Neural cell (in vitro differentiated cells): Measurements from ENCODE around the gene AGXT2. TPM values are rescaled to one million over a fixed set of nuclear protein-coding genes. Genes with fewer than 3 reads are reported as not detected.

Source experiments
- H2AFZ ChIP-seq: fragments of 200-600, 300-800 bp; sonication (generic), shearing (Covaris generic); 2 replicates; pipeline ENCODE4 v1.6.0; 2014; ENCODE audit warnings: low read depth, mild to moderate bottlenecking, antibody characterized with exemption, low read length, moderate library complexity
- H3F3A ChIP-seq: fragments of 200-600 bp; shearing (Covaris generic); 2 replicates; pipeline ENCODE4 v1.6.1; 2016; ENCODE audit warnings: mild to moderate bottlenecking, moderate library complexity, mixed read lengths, antibody characterized with exemption, low read length; ENCODE audit not compliant: insufficient read depth, poor library complexity, severe bottlenecking
- H3K27ac ChIP-seq: fragments of 200-600, 300-800 bp; sonication (generic), shearing (Covaris generic); 2 replicates; pipeline ENCODE4 v1.5.1; 2014; ENCODE audit warnings: mild to moderate bottlenecking, low read length, moderate library complexity
- H3K27me3 ChIP-seq: fragments of 300-800, 200-600 bp; sonication (generic), shearing (Covaris generic); 2 replicates; pipeline ENCODE4 v1.6.0; 2014; ENCODE audit warnings: mild to moderate bottlenecking, low read depth, low read length, moderate library complexity; ENCODE audit not compliant: insufficient read depth
- H3K36me3 ChIP-seq: fragments of 300-800, 200-600 bp; sonication (generic), shearing (Covaris generic); 2 replicates; pipeline ENCODE4 v1.5.1; 2014; ENCODE audit warnings: mild to moderate bottlenecking, antibody characterized with exemption, low read length, moderate library complexity; ENCODE audit not compliant: insufficient read depth
- H3K4me2 ChIP-seq: fragments of 300-800, 200-600 bp; sonication (generic), shearing (Covaris generic); 2 replicates; pipeline ENCODE4 v1.6.0; 2014; ENCODE audit warnings: mild to moderate bottlenecking, low read length
- H3K4me3 ChIP-seq: fragments of 300-800, 200-600 bp; sonication (generic), shearing (Covaris generic); 2 replicates; pipeline ENCODE4 v1.5.1; 2014; ENCODE audit warnings: mild to moderate bottlenecking, low read length, moderate library complexity
- H3K79me2 ChIP-seq: fragments of 200-600 bp; shearing (Covaris generic); replicated peaks from 2 replicates; pipeline ENCODE4 v1.6.0; 2014; ENCODE audit warnings: mild to moderate bottlenecking, low read length, moderate library complexity; ENCODE audit not compliant: insufficient read depth
- H3K9ac ChIP-seq: fragments of 300-800, 200-600 bp; sonication (generic), shearing (Covaris generic); 2 replicates; pipeline ENCODE4 v1.6.1; 2016; ENCODE audit warnings: mild to moderate bottlenecking, low read length, mixed read lengths
- H3K9me2 ChIP-seq: fragments of 200-600 bp; shearing (Covaris generic); 2 replicates; pipeline ENCODE4 v1.6.1; 2016; ENCODE audit warnings: mild to moderate bottlenecking, low read length, mixed read lengths; ENCODE audit not compliant: insufficient read depth
- H3K9me3 ChIP-seq: fragments of 200-600, 300-800 bp; sonication (generic), shearing (Covaris generic); 2 replicates; pipeline ENCODE4 v1.6.1; 2016; ENCODE audit warnings: mild to moderate bottlenecking, mixed run types, low read length, moderate library complexity, mixed read lengths
- H4K20me1 ChIP-seq: fragments of 200-600 bp; shearing (Covaris generic); 2 replicates; pipeline ENCODE4 v1.6.1; 2016; ENCODE audit warnings: mild to moderate bottlenecking, mixed run types; ENCODE audit not compliant: insufficient read depth
- EP300 ChIP-seq: fragments of 450-650 bp; conservative IDR thresholded peaks from 2 replicates; pipeline ENCODE4 v1.6.1; 2014; ENCODE audit warnings: antibody characterized with exemption, mild to moderate bottlenecking, moderate library complexity; ENCODE audit not compliant: poor library complexity, severe bottlenecking
- EZH2 ChIP-seq: fragments of 200-600, 300-800 bp; shearing (Covaris generic), sonication (generic); IDR thresholded peaks from 2 replicates; pipeline ENCODE4 v1.6.1; 2014; ENCODE audit warnings: antibody characterized with exemption, low read length, borderline replicate concordance, mild to moderate bottlenecking; ENCODE audit not compliant: insufficient read depth, poor library complexity, severe bottlenecking
- MXI1 ChIP-seq: fragments of 450-650 bp; conservative IDR thresholded peaks from 2 replicates; pipeline ENCODE4 v1.6.1; 2014; ENCODE audit warnings: antibody characterized with exemption, mild to moderate bottlenecking; ENCODE audit not compliant: poor library complexity, severe bottlenecking
- POLR2AphosphoS5 ChIP-seq: IDR thresholded peaks from 2 replicates; pipeline ENCODE4 v1.6.1; 2012
- RAD21 ChIP-seq: fragments of 450-650 bp; conservative IDR thresholded peaks from 2 replicates; pipeline ENCODE4 v1.6.1; 2014; ENCODE audit warnings: antibody characterized with exemption, mild to moderate bottlenecking, moderate library complexity
- SMC3 ChIP-seq: fragments of 450-650 bp; conservative IDR thresholded peaks from 2 replicates; pipeline ENCODE4 v1.6.1; 2014; ENCODE audit warnings: antibody characterized with exemption, mild to moderate bottlenecking, moderate library complexity; ENCODE audit not compliant: poor library complexity
- TAF1 ChIP-seq: IDR thresholded peaks from 2 replicates; pipeline ENCODE4 v1.6.1; 2012; ENCODE audit warnings: low read depth
- polyA plus RNA-seq: library from polyadenylated mRNA; depleted of rRNA; stranded (reverse); fragments of >200 nt; gene quantifications from 2 replicates; pipeline ENCODE4 v1.2.3, GENCODE V29; 2014
- TF ChIP-seq, protein P1 (sequence below): IDR thresholded peaks from 2 replicates; pipeline ENCODE4 v1.6.1; 2012; ENCODE audit warnings: borderline replicate concordance
- TF ChIP-seq, protein P2 (sequence below): fragments of 450-650 bp; IDR thresholded peaks from 2 replicates; pipeline ENCODE4 v1.5.1; 2014; ENCODE audit warnings: antibody characterized with exemption, mild to moderate bottlenecking, moderate library complexity; ENCODE audit not compliant: poor library complexity, severe bottlenecking

AGXT2 gene
- polyA plus RNA-seq, 1 donor from 2014 or later: not detected

DNA sequence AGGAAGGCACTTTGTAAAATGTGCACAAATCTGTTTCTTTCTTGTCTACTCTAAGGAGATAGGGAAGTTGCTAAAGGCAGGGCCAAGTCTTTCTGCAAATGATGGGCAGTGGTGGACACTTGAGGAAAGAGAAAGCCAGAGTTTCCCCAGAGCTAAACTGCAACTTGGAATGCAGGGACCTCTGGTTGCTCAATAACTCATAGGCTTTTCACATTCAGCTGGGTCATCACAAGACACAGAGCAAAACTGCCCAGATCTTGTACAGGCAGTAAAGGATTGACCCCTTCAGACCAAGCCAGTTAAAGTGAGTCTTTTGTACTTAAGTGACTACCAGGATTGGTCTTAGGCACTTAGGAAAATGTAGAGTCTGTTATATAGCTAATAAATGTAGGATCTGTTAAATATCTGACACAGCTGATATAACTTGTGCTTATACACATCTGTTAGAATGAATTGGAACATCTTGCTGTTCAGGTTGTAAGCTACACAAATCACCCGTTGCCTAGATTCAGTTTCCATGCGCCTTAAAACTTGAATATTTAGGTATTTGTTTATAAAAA is 13.5 kb upstream of the AGXT2 start:
- H3K4me2 ChIP-seq: no peak overlapping the region

DNA sequence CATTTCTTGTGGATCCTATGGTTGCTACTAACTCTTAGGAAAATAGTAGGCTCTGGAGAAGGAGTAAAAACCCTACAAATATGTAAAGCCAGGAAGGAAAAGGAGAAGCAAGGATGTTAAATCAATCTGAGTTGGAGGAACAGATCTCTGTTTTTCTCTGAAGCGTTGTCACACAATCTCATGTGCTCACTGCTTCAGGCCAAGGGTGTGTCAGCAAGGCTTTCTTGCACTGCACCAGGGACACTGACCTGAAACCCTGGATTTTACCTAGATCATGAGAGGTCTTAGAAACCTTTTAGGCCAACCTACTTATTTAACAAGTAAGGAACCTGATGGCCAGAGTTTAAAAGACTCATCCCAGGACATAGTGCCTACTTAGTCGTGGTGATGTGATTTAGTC is 12.5 kb upstream of the AGXT2 start:
- Histone ChIP-seq H3K27me3 (no peaks in the 10 kb centered on the region), H3K9me2 (no peaks in the 10 kb centered on the region), H3K9me3 (no peaks in the 10 kb centered on the region), H3K9ac (no peak overlapping the region), H3K79me2 (no peaks in the 10 kb centered on the region), H4K20me1 (no peaks in the 10 kb centered on the region), H3F3A (no peaks in the 10 kb centered on the region), H2AFZ (no peak overlapping the region), H3K36me3 (no peaks in the 10 kb centered on the region), H3K4me2 (no peak overlapping the region), H3K4me3 (no peak overlapping the region), H3K27ac (no peak overlapping the region)
- TF ChIP-seq MXI1: no peak

More for the DNA sequence above, 13.5 kb upstream of the AGXT2 start:
- no peaks in the 10 kb centered on the region for H3K9me3 ChIP-seq
- H3K9me2 ChIP-seq: no peaks in the 10 kb centered on the region
- TF ChIP-seq SMC3 (no peak), RAD21 (no peak), EP300 (no peak), EZH2 (no peak), MXI1 (no peak), TAF1 (no peak), POLR2AphosphoS5 (no peak)
- TF ChIP-seq, protein P1, sequence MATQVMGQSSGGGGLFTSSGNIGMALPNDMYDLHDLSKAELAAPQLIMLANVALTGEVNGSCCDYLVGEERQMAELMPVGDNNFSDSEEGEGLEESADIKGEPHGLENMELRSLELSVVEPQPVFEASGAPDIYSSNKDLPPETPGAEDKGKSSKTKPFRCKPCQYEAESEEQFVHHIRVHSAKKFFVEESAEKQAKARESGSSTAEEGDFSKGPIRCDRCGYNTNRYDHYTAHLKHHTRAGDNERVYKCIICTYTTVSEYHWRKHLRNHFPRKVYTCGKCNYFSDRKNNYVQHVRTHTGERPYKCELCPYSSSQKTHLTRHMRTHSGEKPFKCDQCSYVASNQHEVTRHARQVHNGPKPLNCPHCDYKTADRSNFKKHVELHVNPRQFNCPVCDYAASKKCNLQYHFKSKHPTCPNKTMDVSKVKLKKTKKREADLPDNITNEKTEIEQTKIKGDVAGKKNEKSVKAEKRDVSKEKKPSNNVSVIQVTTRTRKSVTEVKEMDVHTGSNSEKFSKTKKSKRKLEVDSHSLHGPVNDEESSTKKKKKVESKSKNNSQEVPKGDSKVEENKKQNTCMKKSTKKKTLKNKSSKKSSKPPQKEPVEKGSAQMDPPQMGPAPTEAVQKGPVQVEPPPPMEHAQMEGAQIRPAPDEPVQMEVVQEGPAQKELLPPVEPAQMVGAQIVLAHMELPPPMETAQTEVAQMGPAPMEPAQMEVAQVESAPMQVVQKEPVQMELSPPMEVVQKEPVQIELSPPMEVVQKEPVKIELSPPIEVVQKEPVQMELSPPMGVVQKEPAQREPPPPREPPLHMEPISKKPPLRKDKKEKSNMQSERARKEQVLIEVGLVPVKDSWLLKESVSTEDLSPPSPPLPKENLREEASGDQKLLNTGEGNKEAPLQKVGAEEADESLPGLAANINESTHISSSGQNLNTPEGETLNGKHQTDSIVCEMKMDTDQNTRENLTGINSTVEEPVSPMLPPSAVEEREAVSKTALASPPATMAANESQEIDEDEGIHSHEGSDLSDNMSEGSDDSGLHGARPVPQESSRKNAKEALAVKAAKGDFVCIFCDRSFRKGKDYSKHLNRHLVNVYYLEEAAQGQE: no peak
- TF ChIP-seq, protein P2, sequence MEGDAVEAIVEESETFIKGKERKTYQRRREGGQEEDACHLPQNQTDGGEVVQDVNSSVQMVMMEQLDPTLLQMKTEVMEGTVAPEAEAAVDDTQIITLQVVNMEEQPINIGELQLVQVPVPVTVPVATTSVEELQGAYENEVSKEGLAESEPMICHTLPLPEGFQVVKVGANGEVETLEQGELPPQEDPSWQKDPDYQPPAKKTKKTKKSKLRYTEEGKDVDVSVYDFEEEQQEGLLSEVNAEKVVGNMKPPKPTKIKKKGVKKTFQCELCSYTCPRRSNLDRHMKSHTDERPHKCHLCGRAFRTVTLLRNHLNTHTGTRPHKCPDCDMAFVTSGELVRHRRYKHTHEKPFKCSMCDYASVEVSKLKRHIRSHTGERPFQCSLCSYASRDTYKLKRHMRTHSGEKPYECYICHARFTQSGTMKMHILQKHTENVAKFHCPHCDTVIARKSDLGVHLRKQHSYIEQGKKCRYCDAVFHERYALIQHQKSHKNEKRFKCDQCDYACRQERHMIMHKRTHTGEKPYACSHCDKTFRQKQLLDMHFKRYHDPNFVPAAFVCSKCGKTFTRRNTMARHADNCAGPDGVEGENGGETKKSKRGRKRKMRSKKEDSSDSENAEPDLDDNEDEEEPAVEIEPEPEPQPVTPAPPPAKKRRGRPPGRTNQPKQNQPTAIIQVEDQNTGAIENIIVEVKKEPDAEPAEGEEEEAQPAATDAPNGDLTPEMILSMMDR: no peak
- H3F3A ChIP-seq: no peaks in the 10 kb centered on the region
- H3K27ac ChIP-seq: no peak overlapping the region
- H3K79me2 ChIP-seq: no peaks in the 10 kb centered on the region
- H2AFZ ChIP-seq: no peak overlapping the region
- no peaks in the 10 kb centered on the region for H3K36me3 ChIP-seq
- H3K9ac ChIP-seq: no peak overlapping the region
- no peaks in the 10 kb centered on the region for H3K27me3 ChIP-seq
- no peak overlapping the region for H3K4me3 ChIP-seq
- no peaks in the 10 kb centered on the region for H4K20me1 ChIP-seq

DNA sequence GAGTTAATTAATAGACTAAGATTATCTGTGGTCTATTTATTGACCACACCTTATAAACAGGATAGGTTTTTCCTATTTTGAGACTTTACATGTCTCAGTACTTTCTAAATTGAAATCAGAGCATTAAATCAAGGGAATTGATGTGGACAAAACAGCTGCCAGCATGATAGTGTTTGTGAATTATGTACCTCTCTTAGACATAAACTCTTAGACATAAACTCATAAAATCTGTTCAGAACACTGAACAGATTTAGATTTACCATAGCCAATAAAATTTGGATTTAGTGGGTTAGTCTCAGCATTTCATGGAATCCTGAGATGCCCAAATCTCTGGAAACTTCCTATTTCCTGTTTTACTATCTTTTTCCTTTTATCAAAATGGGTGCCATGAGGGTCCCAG is 11.5 kb upstream of the AGXT2 start:
- Histone ChIP-seq H3K4me3 (no peak overlapping the region), H3K4me2 (no peak overlapping the region), H3K27ac (no peak overlapping the region), H3K9me3 (no peaks in the 10 kb centered on the region), H2AFZ (no peak overlapping the region), H3K9me2 (no peaks in the 10 kb centered on the region), H3K9ac (no peak overlapping the region), H3K27me3 (no peaks in the 10 kb centered on the region), H3K79me2 (no peaks in the 10 kb centered on the region), H3F3A (no peaks in the 10 kb centered on the region), H3K36me3 (no peaks in the 10 kb centered on the region), H4K20me1 (no peaks in the 10 kb centered on the region)
- TF ChIP-seq EZH2 (no peak), MXI1 (no peak), SMC3 (no peak), POLR2AphosphoS5 (no peak), RAD21 (no peak), EP300 (no peak), TAF1 (no peak)
- TF ChIP-seq, protein P1: no peak
